Measurements from ENCODE around the gene LDLRAD4. TPM values are rescaled to one million over a fixed set of nuclear protein-coding genes. Genes with fewer than 3 reads are reported as not detected.

The LDLRAD4 gene
- total RNA-seq, 1 donor, result 50.9 TPM

DNA sequence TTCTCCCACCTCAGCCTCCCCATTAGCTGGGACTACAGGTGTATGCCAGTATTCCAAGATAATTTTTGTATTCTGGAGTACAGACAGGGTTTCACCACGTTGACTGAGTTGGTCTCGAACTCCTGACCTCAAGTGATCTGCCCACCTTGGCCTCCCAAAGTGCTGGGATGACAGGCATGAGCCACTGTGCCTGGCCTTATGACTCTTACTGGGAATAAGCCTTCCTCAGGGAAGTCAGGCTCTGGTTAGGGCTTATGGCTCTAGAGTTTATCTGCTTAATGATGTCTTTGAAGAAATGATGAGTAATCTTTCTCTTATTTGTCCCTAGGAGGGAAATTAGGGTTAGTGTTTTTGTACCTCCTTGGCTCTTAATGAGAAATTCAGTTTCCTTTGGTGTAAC lies 320.1 kb downstream of the LDLRAD4 start:
- Histone ChIP-seq H3K9me3 (ENCODE audit: low read depth, low read length) (no peaks in the 10 kb centered on the region), H3K27me3 (ENCODE audit: insufficient read depth, low read length) (no peaks in the 10 kb centered on the region), H3K4me3 (ENCODE audit: low read length) (no peak overlapping the region), H3K4me1 (ENCODE audit: insufficient read depth, low read length) (peaks cover 26% of the 10 kb centered on the region)

DNA sequence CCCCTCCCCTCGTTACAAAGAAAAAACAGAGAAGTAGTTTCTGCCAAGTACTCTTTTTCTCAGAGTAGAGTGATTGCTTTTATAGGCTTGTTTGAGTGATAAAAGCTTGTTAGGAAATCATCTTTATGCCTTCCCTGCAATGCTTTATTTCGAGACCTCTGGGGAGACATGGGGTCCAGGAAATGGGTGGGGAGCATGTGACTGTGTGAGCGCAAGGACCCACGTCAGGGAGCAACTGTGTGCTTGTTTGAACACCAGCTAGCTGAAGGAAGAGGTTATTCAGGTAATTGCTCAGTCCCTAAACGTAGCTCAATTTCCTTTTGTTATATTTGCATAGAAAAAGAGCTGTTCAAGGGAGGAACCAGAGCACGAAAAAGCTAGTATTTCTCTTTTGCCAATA lies 320.5 kb downstream of the LDLRAD4 start:
- no peaks in the 10 kb centered on the region for H3K9me3 ChIP-seq (ENCODE audit: low read depth, low read length)
- H3K27me3 ChIP-seq (ENCODE audit: insufficient read depth, low read length), result no peaks in the 10 kb centered on the region
- no peak overlapping the region for H3K4me3 ChIP-seq (ENCODE audit: low read length)
- H3K4me1 ChIP-seq (ENCODE audit: insufficient read depth, low read length), result peaks cover 26% of the 10 kb centered on the region

DNA sequence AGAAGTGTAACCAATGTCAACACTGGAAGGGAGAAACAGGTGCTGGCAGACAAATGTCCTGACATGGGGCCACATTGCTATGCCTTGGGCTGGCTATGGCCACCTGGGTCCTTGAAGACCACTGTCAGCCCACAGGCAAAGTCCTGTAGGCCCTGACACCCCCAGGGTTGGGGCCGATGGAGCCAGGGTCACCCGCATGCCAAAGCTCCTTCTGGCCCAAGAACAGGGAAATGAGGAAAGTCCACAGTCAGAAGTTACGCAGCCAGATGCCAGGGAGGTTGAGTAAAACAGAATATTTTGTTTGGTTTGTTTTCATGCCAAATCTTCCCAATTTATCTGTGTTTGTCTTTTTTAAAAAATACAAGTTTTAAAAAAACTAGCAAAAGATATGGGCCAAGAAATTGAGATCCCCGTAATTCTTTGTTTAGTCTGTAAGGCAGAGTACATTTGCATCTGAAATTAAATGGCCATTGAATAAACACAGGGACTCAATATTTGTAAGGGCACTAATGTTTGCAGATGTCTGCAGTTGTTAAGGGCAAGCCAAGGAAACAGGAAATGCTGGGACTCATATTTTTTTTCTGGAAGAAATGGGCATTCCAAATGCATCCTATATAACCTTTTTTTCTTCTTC lies 321.4 kb downstream of the LDLRAD4 start:
- Histone ChIP-seq H3K9me3 (ENCODE audit: low read depth, low read length) (no peaks in the 10 kb centered on the region), H3K4me3 (ENCODE audit: low read length) (no peak overlapping the region), H3K27me3 (ENCODE audit: insufficient read depth, low read length) (no peaks in the 10 kb centered on the region), H3K4me1 (ENCODE audit: insufficient read depth, low read length) (peaks cover 26% of the 10 kb centered on the region)

DNA sequence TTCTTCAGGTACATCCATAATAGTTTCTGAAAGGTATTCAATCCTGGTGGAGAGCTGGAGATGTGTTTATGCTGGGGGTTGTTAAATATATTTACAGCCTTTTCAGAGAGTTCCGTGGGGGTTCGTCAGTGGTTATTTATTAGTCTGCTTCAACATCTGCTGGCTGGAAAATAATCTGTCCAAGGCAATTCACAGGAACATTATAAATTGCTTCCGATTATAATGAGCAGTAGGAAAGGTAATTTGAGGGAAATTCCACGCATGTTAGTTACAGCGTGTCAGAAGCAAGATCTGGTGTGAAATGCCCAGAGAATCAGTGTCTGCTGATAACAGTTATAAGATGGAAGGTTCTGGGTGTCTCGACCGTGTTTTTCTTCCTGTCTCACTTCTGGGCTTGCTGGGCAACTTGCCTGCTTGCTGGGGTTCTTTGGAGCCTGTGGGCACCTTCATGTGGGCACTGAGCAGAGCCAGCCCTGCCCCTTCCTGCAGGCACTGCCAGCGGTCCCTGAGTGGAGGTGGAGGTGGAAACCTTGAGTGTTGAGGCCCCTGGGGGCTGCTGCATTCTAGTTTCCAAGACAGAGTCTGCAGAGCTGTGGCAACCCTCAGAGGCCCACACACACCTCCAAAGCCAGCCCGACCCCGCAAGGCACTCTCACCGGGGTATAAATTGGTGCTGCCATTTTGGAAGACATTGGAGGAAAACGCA lies 322.1 kb downstream of the LDLRAD4 start:
- Histone ChIP-seq H3K27me3 (ENCODE audit: insufficient read depth, low read length) (no peaks in the 10 kb centered on the region), H3K4me1 (ENCODE audit: insufficient read depth, low read length) (peaks cover 26% of the 10 kb centered on the region), H3K4me3 (ENCODE audit: low read length) (no peak overlapping the region)

DNA sequence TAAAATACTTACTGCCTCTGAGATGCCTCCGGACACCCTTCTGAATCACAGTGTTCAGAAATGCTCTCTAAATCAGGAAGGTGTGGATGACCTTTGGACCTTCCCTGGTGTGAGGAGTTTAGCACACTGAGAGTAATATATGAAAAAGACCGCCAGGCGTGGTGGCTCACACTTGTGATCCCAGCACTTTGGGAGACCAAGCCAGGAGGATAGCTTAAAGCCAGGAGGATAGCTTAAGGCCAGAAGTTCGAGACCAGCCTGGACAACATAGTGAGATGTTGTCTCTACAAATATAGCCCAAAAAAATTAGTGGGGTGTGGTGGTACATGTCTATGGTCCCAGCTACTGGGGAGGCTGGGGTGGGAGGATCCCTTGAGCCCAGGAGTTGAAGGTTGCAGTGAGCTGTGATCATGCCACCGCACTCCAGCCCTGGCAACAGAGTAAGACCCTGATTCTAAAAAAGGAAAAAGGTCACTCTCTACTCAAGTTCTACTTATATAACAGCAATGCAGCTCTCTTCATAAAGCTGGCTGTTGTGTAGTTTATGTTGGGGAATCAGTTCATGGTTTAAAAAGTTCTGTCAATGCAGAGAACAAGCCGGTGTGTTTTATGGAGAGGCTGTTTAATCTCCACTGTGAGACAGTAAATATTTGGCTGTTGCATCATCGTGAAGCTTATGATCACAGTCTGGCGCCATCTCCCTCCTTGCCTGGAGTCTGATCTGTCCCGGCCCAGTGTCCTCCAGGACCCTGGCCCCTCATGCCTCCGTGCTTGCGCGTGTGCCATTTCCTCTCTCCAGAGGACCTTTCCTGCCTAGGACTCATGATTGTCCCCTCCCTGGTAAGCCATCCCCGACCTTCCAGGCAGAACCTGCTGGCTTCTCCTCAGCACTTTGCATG lies 323.3 kb downstream of the LDLRAD4 start:
- peaks cover 26% of the 10 kb centered on the region for H3K4me1 ChIP-seq (ENCODE audit: insufficient read depth, low read length)
- H3K27me3 ChIP-seq (ENCODE audit: insufficient read depth, low read length), result no peaks in the 10 kb centered on the region
- no peaks in the 10 kb centered on the region for H3K9me3 ChIP-seq (ENCODE audit: low read depth, low read length)
- no peak overlapping the region for H3K4me3 ChIP-seq (ENCODE audit: low read length)

More for the DNA sequence above, 322.1 kb downstream of the LDLRAD4 start:
- no peaks in the 10 kb centered on the region for H3K9me3 ChIP-seq (ENCODE audit: low read depth, low read length)

DNA sequence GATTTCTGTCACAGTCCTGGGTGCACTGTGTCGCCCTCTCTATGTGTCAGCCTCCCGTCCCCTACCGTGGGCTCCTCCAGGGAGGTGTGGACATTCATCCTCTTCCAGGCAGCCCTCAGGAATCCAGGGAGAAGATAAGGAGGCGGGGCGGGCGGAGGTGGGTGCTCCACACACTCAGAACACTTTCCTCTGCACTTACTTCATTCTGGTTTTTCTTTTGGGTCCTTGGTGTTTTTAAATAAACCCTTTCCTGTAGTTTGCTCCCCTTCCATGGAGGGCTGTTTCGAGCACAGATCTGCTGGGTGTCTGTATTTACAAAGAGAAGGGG lies 323.9 kb downstream of the LDLRAD4 start:
- H3K27me3 ChIP-seq (ENCODE audit: insufficient read depth, low read length), result no peaks in the 10 kb centered on the region
- no peak overlapping the region for H3K4me3 ChIP-seq (ENCODE audit: low read length)
- H3K4me1 ChIP-seq (ENCODE audit: insufficient read depth, low read length), result peaks cover 22% of the 10 kb centered on the region
- no peaks in the 10 kb centered on the region for H3K9me3 ChIP-seq (ENCODE audit: low read depth, low read length)

DNA sequence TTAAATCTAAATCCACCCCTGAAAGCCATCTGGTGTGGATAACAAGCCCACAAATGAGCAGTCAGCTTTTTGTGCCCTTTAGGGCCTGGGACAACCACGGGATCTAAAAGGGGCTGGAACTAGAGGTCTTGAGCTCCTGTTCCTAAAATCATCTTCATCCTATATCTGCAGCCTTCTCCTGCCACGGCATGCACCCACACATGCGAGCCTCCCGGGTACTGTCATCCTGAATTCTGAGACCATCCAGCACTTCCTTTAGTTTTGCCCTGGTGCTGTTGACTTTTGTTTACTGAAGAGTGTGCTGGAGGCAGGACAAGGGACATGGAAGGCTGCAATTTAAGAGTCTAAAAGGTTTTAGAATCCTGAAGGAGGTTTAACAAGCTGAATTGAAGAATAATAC lies 324.6 kb downstream of the LDLRAD4 start:
- Histone ChIP-seq H3K9me3 (ENCODE audit: low read depth, low read length) (no peaks in the 10 kb centered on the region), H3K4me3 (ENCODE audit: low read length) (no peak overlapping the region), H3K27me3 (ENCODE audit: insufficient read depth, low read length) (no peaks in the 10 kb centered on the region), H3K4me1 (ENCODE audit: insufficient read depth, low read length) (peaks cover 21% of the 10 kb centered on the region)

DNA sequence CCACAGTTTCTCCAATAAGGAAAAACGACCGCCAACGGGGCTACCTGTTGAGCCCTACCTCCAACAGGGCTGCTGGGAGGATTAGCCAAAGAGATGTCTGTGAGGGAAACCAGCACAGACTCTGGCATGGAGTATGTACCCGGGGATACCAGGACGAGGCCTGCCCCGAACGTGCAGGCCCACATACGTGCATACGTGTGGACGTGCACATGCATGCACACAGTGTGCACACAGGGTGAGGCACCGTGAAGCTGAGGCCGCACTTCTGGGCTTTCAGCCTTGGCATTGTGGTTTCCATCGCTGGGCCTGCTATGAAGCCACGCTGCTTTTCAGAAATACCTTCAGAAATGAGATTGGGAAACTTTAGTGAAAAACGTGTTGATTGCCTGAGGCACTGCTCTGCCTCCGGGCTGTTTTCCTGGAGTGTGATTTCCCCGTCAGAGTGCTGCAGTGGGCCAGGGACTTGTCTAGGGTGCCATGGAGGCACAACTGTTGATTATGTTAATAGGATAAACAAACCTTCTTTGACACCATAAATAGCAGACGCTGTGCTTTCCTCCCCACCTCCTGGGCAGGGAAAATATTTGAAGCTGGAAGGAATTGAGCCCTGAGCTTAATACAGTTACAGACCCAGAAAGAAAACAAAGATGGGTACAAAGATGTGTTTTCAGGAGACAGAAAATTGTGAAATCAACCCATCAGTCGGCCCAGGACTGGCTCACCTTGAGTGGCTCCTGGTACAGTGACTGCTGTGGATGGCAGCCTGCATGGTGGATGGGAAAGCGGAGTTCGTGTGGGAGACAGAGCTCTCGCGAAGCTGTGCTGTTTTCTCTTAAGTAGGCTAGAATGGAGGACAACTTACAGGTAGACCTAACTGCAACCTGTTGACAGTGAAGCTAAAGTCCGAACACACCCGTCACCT lies 325.5 kb downstream of the LDLRAD4 start:
- Histone ChIP-seq H3K27me3 (ENCODE audit: insufficient read depth, low read length) (no peaks in the 10 kb centered on the region), H3K4me1 (ENCODE audit: insufficient read depth, low read length) (peaks cover 21% of the 10 kb centered on the region), H3K4me3 (ENCODE audit: low read length) (no peak overlapping the region), H3K9me3 (ENCODE audit: low read depth, low read length) (no peaks in the 10 kb centered on the region)

DNA sequence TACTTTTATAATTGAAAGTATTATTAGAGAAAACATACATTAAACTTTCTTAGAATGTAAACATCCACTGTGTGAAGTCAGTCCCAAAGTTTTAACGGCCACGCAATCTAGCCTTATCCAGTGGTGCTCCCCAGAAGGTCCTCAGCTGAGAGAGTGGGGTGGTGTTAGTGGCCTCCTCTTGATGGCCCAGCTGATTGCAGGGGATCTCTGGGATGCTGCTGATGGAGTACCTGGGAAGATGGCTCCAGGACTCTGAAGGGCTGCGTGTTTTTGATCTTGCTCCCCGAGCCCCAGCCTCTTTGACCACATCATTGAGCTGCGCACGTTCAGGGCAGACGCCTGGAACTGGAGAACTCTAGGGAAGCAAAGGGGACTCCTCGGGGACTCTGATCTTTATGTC lies 326.4 kb downstream of the LDLRAD4 start:
- Histone ChIP-seq H3K9me3 (ENCODE audit: low read depth, low read length) (no peaks in the 10 kb centered on the region), H3K4me3 (ENCODE audit: low read length) (no peak overlapping the region), H3K4me1 (ENCODE audit: insufficient read depth, low read length) (peaks cover 23% of the 10 kb centered on the region), H3K27me3 (ENCODE audit: insufficient read depth, low read length) (no peaks in the 10 kb centered on the region)

DNA sequence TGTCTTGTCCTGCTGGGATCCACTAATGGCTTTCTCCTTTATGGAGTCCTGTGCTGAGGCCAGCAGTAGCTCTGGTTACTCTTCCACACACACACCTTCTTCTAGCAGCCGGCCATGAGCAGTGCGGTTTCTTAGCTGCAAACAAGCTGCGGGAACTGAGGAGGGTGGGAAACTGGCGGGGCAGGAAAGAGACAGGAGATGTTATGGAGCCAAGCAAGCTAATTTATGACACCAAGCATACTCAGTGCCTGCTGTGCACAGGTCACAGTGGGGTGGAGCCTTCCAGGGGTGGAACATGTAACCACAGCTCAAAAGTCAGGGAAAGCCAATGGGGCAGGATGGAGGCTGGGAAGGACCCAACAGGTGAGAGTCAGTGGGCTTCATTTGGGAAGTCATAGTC lies 327.0 kb downstream of the LDLRAD4 start:
- Histone ChIP-seq H3K4me3 (ENCODE audit: low read length) (no peak overlapping the region), H3K4me1 (ENCODE audit: insufficient read depth, low read length) (peaks cover 24% of the 10 kb centered on the region), H3K9me3 (ENCODE audit: low read depth, low read length) (no peaks in the 10 kb centered on the region), H3K27me3 (ENCODE audit: insufficient read depth, low read length) (no peaks in the 10 kb centered on the region)

DNA sequence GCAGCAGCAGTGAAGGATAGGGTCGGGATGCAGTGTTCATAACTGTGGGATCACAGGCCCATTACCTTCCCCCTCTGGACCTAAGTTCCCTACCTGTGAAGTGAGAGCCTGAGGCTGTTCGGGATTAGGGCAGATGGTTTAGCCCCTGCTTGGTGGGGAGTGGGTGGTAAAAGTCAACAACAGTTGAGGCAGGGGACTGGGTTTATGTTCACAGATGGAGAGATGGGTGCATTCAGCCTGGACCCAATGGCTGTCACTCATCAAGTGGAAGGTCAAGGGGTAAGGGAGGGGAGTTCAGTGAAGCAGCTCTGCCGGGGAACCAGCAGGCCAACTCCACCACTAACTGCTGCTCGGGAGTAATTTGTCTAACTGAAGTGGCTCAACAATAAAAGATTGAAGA lies 327.4 kb downstream of the LDLRAD4 start:
- H3K4me1 ChIP-seq (ENCODE audit: insufficient read depth, low read length), result peaks cover 20% of the 10 kb centered on the region
- H3K9me3 ChIP-seq (ENCODE audit: low read depth, low read length), result no peaks in the 10 kb centered on the region
- no peaks in the 10 kb centered on the region for H3K27me3 ChIP-seq (ENCODE audit: insufficient read depth, low read length)
- H3K4me3 ChIP-seq (ENCODE audit: low read length), result no peak overlapping the region

DNA sequence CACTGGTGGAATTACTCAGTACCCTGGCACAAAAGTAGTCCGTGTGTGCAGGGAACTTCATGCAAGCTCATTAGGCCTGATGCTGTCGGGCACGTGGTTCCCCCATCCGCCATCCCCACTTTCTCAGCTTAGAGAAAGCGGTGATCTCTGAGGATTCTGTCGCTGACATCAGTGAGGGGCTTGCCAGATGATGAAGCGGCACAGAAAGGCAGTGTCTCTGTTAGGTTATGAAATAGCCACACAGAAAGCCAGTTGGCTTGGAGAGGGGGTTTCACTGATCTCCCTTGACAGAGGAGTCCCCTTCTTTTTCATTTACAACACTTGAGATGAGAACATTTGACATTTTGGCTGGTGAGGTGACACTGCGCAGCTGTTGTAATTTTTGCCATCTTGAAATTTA lies 328.1 kb downstream of the LDLRAD4 start:
- Histone ChIP-seq H3K27me3 (ENCODE audit: insufficient read depth, low read length) (no peaks in the 10 kb centered on the region), H3K4me1 (ENCODE audit: insufficient read depth, low read length) (peaks cover 20% of the 10 kb centered on the region), H3K9me3 (ENCODE audit: low read depth, low read length) (no peaks in the 10 kb centered on the region), H3K4me3 (ENCODE audit: low read length) (no peak overlapping the region)

DNA sequence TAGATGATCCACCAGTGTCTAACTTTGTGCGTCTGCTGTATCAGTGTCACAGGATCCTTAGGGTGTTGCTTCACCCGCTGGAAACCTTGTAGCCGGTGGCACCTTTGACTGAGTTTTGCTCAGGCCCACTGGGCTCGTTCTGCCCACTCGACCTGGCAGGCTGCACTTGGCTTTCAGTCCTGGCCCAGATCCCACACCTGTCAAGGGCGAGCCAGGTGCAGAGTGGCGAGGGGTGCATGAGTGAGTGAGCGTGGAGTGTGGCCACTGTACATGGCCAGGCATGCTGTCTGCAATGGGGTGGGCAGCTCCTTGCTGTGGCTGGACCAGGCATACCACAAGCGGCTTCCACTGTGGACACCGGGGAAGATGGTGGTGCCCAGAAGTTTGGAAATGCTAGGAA lies 328.8 kb downstream of the LDLRAD4 start:
- no peaks in the 10 kb centered on the region for H3K27me3 ChIP-seq (ENCODE audit: insufficient read depth, low read length)
- no peak overlapping the region for H3K4me3 ChIP-seq (ENCODE audit: low read length)
- no peaks in the 10 kb centered on the region for H3K9me3 ChIP-seq (ENCODE audit: low read depth, low read length)
- H3K4me1 ChIP-seq (ENCODE audit: insufficient read depth, low read length), result peaks cover 20% of the 10 kb centered on the region

DNA sequence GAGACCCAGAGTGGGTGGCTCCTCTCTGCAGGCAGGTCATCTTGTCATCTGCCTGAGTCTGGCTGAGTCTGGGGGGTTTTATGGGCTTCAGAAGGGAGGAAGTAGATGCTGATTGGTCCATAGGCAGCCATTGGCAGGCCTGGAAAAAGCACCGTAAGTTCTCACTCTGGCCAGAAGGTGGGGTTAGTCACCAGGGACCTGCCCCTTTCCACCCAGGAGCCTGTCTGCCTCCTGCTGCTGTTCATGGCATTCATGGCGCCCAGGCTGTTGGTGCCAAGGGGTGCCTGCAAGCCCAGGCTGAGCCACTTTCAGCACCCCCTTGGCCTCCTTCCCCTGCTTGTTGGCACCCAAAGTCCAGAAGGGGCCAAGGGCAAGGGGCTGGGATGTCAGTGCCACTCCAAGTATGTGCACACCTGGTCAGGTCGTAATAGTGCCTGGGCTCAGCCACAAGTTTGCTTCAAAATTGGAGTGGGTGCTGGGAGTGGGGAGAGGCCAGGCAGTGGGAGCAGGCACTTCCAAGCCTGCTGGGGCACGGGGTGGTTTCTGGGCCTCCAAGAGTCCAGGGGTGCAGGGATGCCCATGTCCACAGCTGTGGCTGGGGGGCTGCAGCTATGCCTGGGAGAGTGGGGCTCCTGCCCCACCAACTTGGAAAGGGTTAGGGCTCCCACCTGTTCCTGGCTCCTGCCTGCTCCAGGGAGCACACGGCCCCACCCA lies 329.7 kb downstream of the LDLRAD4 start:
- Histone ChIP-seq H3K27me3 (ENCODE audit: insufficient read depth, low read length) (no peaks in the 10 kb centered on the region), H3K4me1 (ENCODE audit: insufficient read depth, low read length) (peaks cover 20% of the 10 kb centered on the region), H3K4me3 (ENCODE audit: low read length) (no peak overlapping the region), H3K9me3 (ENCODE audit: low read depth, low read length) (no peaks in the 10 kb centered on the region)

All from mononuclear cell (primary cell).